OCI-LY7 (cell line): Measurements from ENCODE around the gene TIMP3.

Experiments
- EZH2phosphoT487 ChIP-seq: fragments of 200-600 bp; sonication (generic); IDR thresholded peaks from 2 replicates; pipeline ENCODE4 v1.6.1; 2018; ENCODE audit warnings: low read depth, borderline replicate concordance, mild to moderate bottlenecking, mixed run types, antibody characterized with exemption, low read length, moderate library complexity, mixed read lengths
- TF ChIP-seq, protein P1 (sequence below): fragments of 200-600 bp; sonication (generic); conservative IDR thresholded peaks from 2 replicates; pipeline ENCODE4 v1.5.1; 2014; ENCODE audit warnings: mild to moderate bottlenecking, antibody characterized with exemption, low read length, moderate library complexity, mixed read lengths

GRCh38 chr22:32854351-32854804 is 52.9 kb downstream of the TIMP3 start:
- no peak for TF ChIP-seq EZH2phosphoT487
- TF ChIP-seq, protein P1, sequence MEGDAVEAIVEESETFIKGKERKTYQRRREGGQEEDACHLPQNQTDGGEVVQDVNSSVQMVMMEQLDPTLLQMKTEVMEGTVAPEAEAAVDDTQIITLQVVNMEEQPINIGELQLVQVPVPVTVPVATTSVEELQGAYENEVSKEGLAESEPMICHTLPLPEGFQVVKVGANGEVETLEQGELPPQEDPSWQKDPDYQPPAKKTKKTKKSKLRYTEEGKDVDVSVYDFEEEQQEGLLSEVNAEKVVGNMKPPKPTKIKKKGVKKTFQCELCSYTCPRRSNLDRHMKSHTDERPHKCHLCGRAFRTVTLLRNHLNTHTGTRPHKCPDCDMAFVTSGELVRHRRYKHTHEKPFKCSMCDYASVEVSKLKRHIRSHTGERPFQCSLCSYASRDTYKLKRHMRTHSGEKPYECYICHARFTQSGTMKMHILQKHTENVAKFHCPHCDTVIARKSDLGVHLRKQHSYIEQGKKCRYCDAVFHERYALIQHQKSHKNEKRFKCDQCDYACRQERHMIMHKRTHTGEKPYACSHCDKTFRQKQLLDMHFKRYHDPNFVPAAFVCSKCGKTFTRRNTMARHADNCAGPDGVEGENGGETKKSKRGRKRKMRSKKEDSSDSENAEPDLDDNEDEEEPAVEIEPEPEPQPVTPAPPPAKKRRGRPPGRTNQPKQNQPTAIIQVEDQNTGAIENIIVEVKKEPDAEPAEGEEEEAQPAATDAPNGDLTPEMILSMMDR: no peak
